ENCODE measurements around the gene C19orf81.

GRCh38 chr19:50658441-50659317 is 9.4 kb downstream of the C19orf81 start:
- TF ChIP-seq CTCF (conservative IDR thresholded peaks at IDR 0.05; ENCODE audit: low read length) = no peak
- TF ChIP-seq EZH2phosphoT487 (IDR thresholded peaks at IDR 0.05; ENCODE audit: borderline replicate concordance) = no peak
